Nephron progenitor cell (in vitro differentiated cells): Measurements from ENCODE around the gene ACSS1.

ENCODE experiments used
- DNase-seq: peaks from one replicate; pipeline ENCODE4 v3.0.0; 2021
- H3K27ac Mint-ChIP-seq: 2 replicates; pipeline ENCODE4 v1.8.0; 2021; ENCODE audit warnings: mild to moderate bottlenecking, moderate library complexity, mixed read lengths
- H3K27me3 Mint-ChIP-seq: 2 replicates; pipeline ENCODE4 v1.8.0; 2021; ENCODE audit warnings: mild to moderate bottlenecking, low read depth, mixed read lengths; ENCODE audit not compliant: poor library complexity
- H3K36me3 Mint-ChIP-seq: 2 replicates; pipeline ENCODE4 v1.8.0; 2021; ENCODE audit warnings: low read depth, mixed read lengths
- H3K4me1 Mint-ChIP-seq: 2 replicates; pipeline ENCODE4 v1.8.0; 2021; ENCODE audit warnings: mixed read lengths
- H3K4me3 Mint-ChIP-seq: 2 replicates; pipeline ENCODE4 v1.8.0; 2021; ENCODE audit warnings: mild to moderate bottlenecking, moderate library complexity, mixed read lengths
- H3K9me3 Mint-ChIP-seq: 2 replicates; pipeline ENCODE4 v1.8.0; 2021; ENCODE audit warnings: mild to moderate bottlenecking, moderate library complexity, mixed read lengths
- CTCF ChIP-seq: fragments of 200-600 bp; sonication (generic); IDR thresholded peaks from 2 replicates; pipeline ENCODE4 v1.5.0; 2021; ENCODE audit warnings: antibody characterized with exemption

Gene ACSS1

GRCh38 chr20:25035921-25036320 is 22.0 kb downstream of the ACSS1 start:
- no peak for TF ChIP-seq CTCF
- no peaks in the 10 kb centered on the region for H3K36me3 Mint-ChIP-seq
- no peaks in the 10 kb centered on the region for H3K9me3 Mint-ChIP-seq
- peaks cover 17% of the 10 kb centered on the region for H3K4me1 Mint-ChIP-seq
- peaks cover 22% of the 10 kb centered on the region for H3K27me3 Mint-ChIP-seq
- H3K4me3 Mint-ChIP-seq, result no peak overlapping the region
- no peak for DNase-seq
- peak overlapping the region; percentile 66 for H3K27ac Mint-ChIP-seq

- DNase-seq, result no peak
- Mint-ChIP-seq H3K9me3 (no peaks in the 10 kb centered on the region), H3K4me3 (no peak overlapping the region), H3K27ac (no peak overlapping the region), H3K36me3 (no peaks in the 10 kb centered on the region), H3K27me3 (peaks cover 22% of the 10 kb centered on the region), H3K4me1 (peaks cover 17% of the 10 kb centered on the region)
- no peak for TF ChIP-seq CTCF
Observed at GRCh38 chr20:25033924-25034300, 24.0 kb downstream of the ACSS1 start.

GRCh38 chr20:25033265-25033923 is 24.5 kb downstream of the ACSS1 start:
- no peak for DNase-seq
- H3K9me3 Mint-ChIP-seq, result no peaks in the 10 kb centered on the region
- no peak overlapping the region for H3K27ac Mint-ChIP-seq
- peaks cover 17% of the 10 kb centered on the region for H3K4me1 Mint-ChIP-seq
- no peak for TF ChIP-seq CTCF
- H3K4me3 Mint-ChIP-seq, result no peak overlapping the region
- H3K36me3 Mint-ChIP-seq, result no peaks in the 10 kb centered on the region
- peaks cover 26% of the 10 kb centered on the region for H3K27me3 Mint-ChIP-seq

GRCh38 chr20:25032478-25033264 is 25.3 kb downstream of the ACSS1 start:
- peaks cover 17% of the 10 kb centered on the region for H3K4me1 Mint-ChIP-seq
- DNase-seq, result peak; percentile 17
- no peaks in the 10 kb centered on the region for H3K36me3 Mint-ChIP-seq
- no peak overlapping the region for H3K4me3 Mint-ChIP-seq
- H3K27me3 Mint-ChIP-seq, result peaks cover 28% of the 10 kb centered on the region
- H3K27ac Mint-ChIP-seq, result no peak overlapping the region
- TF ChIP-seq CTCF, result no peak
- H3K9me3 Mint-ChIP-seq, result no peaks in the 10 kb centered on the region

- peaks cover 26% of the 10 kb centered on the region for H3K27me3 Mint-ChIP-seq
- no peak for TF ChIP-seq CTCF
- H3K9me3 Mint-ChIP-seq, result no peaks in the 10 kb centered on the region
- no peaks in the 10 kb centered on the region for H3K36me3 Mint-ChIP-seq
- DNase-seq, result no peak
- H3K27ac Mint-ChIP-seq, result no peak overlapping the region
- H3K4me3 Mint-ChIP-seq, result no peak overlapping the region
- peaks cover 17% of the 10 kb centered on the region for H3K4me1 Mint-ChIP-seq
Observed at GRCh38 chr20:25032065-25032477, 25.9 kb downstream of the ACSS1 start.
